Stimulated activated CD8-positive, alpha-beta memory T cell treated with anti-CD3 and anti-CD28 coated beads, Interleukin-12 subunit alpha, Interleukin-12 subunit beta, amount 100 ng/mL, for 24 hours (primary cell): Measurements from ENCODE around the gene PHKB.

Experiments
- DNase-seq: peaks from one replicate; pipeline ENCODE4 v3.0.0-alpha.2; 2020; ENCODE audit errors: extremely low read depth

PHKB gene

DNA sequence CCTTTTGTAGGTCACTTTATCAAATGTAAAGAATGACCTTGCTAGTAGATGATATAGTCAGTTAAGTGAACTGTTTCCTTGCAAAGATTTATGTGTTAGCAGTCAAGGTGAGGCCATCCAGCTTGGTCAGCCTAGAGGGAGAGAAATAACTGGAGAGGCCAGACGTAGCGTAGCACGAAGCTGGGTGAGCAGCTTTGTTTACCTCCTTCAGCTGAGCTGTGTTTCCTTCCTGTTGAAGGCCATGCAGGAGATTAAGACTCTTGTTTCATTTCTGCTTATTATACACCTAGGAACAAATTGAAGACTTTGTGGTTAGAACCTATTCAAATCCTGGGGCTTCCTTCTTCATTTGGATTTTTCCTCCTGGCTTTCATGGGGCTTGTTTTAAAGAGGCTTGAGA is 267.1 kb downstream of the PHKB start:
- DNase-seq, result no peak

DNA sequence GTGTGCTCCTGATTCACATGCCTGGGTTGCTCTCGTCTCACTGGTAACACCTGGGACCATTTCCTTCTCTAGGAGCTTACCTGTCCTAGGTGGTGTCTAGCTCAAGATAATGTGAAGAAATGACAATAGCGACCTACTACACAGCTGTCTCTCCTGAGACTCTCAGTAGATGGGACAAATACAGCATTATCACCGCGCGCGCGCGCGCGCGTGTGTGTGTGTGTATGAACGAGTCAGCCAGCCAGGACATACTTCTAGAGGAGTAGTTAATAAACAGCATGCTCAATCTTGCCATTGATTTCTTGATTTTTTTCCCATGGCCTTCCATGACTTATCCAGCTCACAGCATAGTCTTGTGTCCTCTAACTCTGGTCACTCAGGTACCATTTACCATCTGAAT is 268.6 kb downstream of the PHKB start:
- no peak for DNase-seq

DNA sequence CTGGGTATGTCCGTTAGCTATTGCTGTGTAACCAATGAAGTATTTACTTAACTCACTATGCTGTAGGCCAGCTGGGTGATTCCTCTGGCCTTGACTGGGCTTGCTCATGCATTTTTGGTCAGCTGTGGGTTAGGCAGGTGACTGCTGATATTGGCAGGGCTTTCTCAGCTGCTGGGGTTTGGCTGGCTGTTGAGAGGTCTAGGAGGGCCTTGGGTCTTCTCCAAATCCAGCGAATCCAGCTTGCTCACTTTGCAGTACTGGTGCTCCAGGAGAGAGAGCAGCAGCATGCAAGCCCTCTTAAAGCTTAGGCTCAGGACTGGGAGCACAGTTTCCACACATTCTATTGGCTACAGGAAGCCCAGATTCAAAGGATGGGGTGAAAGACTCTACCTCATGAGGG is 270.1 kb downstream of the PHKB start:
- DNase-seq, result no peak

DNA sequence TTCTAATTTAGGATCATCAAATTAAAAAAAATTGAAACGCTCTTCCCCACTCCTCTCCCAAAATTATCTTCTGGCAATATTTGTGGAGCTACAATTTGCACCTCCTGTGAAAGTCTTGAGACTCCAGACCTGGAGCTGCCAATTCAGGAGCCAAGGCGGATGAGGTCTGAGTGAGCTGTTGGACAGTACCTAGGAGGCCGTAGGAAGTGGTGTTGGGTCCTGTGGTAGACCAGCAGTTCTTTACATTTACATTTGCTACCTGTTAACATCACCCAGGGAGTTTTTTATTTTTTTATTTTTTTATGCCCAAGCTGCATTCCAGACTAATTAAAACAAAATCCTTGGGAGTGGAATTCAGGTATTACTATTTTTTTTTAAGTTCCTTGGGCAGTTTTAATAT is 271.0 kb downstream of the PHKB start:
- no peak for DNase-seq

DNA sequence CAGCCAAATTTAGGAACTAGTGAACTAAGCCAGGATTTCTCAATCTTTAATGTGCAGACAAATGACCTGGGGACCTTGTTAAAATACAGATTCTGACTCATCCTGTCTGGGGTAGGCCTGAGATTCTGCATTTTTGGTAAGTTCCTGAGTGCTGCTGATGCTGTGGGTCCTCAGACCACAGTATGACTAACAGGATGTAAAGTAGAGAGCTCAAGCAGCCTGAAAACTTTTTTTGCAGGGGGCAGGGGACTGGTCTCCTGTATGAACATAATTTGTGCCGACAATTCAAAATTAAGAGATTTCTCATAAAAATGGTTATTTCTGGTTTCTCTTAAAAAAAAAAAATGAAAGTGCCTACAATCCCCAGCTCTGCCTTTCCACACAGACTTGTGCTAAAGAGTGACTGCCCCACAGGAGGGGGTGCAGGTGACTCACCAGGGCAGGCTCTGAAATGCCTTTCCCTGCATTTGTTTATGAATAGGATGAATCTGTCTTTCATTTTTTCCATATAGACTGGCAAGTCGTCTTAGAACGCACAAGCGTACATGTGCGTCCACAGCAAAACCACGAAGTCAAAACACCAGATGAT is 271.5 kb downstream of the PHKB start:
- no peak for DNase-seq

DNA sequence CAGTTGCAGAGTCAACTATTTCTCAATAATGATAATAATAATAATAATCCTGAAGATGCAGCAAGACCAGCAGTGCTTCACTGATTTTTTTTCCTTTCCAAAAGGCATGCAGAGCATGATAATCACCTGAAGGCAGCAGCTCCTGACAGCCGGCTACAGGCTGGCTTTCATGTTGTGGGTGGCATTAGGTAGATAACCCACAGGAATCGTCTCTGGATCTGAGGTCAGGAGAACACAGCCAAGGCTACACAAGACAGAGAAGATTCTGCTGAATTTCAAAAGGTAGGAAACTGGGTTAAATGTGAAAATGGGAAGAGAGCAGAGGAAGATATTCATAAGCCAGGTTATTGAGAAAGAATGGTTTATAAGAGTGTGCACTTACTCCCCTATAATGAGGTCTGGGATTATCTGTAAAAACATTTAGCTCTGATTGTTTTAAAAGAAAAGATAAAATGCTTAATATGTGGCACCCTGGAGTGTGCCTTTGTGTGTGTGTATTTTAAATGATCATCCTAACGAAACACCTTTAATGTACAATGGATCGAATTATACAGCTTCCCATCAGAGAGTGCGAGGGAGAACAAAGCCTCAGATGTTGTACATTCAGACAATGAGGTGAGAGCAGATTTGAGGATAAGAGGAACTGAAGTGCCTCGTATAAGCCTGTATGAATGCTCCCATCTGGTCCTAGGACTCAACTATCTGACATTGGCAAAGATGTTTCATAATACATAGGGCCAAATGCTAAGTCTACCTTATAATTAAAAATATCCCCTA is 273.1 kb downstream of the PHKB start:
- no peak for DNase-seq

DNA sequence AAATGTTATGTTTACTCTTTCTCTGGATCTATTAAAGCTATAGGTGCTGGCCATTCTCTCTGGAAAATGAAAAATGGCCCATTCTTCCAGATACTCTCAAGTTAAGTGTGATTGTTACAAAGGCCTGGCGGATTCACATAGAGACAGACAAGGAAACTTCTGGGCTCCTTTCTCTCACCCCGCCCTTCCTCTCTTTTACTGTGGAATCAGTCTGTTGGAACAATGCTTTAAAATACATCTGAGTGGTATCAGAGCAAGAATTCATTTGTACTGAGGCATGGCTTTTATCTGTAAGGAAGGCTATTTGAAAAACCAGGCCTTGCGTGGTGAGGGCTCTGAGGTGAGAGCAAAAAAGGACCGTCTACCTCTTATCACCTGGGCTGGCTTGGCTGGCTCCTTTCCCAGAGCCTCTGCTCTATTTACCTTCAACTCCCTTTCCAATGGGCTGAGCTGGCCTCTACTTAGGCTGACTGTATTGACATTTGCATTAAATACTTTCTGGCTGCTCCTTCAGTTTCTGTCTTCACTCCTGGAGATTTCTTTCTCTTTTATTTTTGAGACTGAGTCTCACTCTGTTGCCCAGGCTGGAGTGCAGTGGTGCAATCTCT is 274.0 kb downstream of the PHKB start:
- DNase-seq, result no peak

DNA sequence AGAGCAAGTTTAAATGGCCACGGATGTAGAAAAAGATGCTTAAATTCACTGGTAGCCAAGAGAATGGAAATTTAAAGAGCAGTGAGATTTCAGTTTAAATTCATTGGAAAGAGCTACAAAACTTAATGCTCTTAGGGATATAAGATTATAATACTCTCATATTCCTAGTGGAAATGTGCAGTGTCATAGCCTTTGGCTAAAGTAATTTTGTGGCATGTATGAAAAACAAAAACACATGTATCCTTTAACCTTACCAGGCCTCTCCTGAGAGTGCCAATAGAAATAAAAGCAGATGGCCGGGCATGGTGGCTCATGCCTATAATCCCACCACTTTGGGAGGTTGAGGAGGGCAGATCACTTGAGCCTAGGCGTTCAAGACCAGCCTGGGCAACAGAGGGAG is 289.2 kb downstream of the PHKB start:
- DNase-seq, result no peak
